HG03060 (cell line): ENCODE measurements around the gene KCNIP3.
"Not testable (repeated sequence)": the region's sequence is repeated elsewhere in the genome, so short reads cannot be mapped to it uniquely, and the experiment has no call there.

Source experiments
- ATAC-seq: cut with Tn5 transposase; IDR thresholded peaks from one replicate; pipeline ENCODE4 v1.9.1; 2021; ENCODE audit warnings: low read depth, moderate number of reproducible peaks; ENCODE audit not compliant: unreplicated experiment

The KCNIP3 gene

DNA sequence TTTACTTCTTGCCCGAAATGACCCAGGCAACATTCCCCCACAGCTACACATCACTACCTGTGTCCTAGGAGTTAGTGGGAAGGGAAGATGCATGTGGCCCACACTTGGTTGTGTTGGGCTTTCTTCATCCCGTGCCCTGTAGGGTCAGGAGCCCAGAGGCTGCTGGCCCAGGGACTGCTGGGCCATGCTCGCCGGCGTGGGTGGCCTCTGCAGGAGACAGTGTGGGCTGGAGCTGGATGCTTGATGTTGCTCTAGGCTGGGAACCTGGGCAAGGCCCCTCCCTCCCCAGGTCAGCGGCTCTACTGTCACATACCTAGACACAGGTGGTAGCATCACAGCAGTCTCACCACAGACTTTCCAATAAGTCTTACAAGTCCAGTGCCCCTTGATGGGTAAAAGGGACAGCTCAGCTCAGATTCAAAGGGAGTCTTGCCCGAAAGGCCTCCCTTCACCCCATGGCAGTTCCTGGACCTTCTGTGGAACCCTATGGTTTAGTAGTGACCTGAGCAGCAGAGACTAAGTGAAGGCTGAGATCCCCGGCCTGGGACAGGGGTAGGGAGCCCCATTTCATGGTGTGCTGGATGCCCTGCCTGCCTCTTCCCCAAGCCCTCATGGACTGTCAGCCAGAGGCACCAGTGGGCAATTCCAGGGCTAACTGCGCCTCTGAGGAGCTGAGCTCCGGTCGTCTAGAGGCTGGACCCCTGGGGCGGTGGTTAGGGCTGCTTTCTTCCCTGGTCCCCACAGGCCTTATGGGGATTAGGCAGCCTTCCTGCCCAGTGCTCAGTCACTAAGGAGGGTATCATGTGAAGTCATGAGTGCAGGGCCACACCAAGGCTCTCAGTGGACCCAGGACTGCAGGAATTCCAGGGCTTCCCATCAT lies 59.9 kb downstream of the KCNIP3 start:
- no peak for ATAC-seq

DNA sequence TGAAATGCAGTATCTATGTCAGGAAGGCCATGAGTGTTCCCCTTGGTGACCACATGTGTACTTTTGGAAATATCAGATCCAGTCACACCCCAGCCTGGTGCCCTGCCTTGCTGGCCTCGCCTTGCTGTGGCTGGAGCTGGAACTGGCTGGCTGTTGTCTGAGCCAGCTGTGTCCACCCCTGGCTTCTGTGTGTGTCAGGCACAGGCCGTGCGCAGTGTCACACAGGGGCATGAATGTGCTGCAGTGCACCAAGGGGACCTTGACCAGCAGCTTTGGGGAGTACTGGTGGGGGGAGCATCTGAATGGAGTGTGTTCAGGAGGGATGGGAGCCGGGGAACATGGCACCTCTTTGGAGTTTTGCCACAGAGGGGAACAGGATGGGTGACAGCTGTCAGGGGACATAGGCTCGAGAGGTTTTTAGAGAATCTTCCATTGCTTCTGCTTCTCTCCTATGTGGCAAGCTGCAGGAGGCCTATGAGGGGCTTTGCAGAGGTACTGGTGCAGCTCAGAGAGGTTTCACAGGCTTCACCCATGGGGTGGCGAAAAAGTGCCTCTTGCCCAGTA lies 60.7 kb downstream of the KCNIP3 start:
- ATAC-seq: no peak

DNA sequence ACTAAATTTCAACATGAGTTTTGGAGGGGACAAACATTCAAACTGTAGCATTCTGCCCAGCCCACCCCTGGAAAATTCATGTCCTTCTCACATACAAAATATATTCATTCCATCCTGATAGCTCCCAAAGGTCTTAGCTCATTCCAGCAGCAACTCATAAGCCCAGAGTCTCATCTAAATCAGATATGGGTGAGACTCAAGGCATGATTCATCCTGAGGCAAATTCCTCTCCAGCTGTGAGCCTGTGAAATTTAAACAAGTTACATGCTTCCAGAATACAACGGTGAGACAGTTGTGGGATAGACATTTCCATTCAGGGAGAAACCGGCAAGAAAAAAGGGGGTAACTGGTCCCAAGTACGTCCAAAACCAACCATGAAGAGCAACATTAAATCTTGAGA lies 61.9 kb downstream of the KCNIP3 start:
- no peak for ATAC-seq

DNA sequence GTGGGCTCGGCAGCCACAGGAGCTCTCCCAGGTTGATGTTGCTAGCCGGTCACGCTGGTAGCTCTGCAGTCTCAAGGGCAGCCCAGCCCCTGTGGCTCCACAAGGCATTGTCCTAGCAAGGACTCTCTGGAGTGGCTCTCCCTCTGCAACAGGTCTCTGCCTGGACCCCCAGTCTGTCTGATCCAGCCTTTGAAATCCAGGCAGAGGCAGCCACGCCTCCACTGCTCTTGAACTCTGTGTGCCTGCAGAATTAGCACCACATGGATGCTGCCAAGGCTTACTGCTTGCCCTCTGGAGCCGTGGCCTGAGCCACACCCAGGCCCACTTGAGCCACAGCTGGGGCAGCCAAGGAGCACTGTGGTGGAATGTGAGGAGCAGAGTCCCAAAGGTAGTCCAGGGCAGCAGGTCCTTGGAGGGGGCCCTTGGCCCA lies 62.4 kb downstream of the KCNIP3 start:
- no peak for ATAC-seq

GRCh38 chr2:95361216-95361980 lies 64.3 kb downstream of the KCNIP3 start:
- ATAC-seq: no peak

DNA sequence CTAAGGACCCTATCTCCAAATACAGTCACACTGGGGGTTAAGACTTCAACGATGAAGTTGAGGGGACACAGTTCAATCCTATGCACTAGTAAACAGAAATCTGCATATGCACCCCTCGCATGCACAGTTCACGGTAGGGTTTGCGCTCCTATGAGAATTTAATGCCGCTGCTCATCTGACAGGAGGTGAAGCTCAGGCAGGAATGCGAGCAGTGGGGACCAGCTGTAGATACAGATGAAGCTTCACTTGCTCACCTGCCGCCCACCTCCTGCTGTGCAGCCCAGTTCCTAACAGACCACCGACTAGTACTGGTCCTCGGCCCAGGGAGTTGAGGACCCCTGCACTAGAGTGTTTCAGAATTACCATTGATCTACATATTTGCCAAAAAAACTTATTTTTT lies 65.3 kb downstream of the KCNIP3 start:
- ATAC-seq: no peak

GRCh38 chr2:95366514-95366913 lies 69.4 kb downstream of the KCNIP3 start:
- ATAC-seq: no peak

DNA sequence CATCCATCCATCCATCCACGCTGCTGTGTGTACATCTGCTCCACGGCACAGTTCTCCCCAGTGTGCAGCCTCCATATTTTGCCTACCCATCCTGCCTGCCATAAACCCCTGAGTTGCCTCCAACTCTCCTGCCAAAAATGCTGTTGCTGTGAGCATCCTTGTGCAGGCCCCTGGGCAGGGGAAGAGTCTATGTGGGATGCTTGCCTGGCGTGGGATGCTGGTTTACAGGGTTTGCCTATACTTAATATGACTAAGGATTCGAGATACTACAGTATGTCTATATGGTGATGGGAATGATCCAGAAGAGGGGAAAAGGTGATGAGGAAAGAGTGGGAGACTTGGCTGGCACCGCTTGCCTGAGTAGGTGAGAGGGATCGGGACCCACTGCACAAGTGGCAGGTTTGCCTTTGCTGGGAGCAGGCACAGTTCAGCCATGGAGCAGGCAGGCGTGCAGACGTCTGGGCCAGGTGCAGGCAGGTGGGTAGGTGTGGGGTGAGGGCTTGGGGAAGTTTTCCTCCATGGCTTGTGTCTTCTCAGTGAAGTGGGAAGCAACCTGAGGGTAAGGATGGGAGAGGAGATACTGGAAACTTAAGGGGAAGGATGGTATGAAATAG lies 75.2 kb downstream of the KCNIP3 start:
- ATAC-seq: no peak

- ATAC-seq: no peak
Observed at GRCh38 chr2:95372845-95373244, 75.7 kb downstream of the KCNIP3 start.

DNA sequence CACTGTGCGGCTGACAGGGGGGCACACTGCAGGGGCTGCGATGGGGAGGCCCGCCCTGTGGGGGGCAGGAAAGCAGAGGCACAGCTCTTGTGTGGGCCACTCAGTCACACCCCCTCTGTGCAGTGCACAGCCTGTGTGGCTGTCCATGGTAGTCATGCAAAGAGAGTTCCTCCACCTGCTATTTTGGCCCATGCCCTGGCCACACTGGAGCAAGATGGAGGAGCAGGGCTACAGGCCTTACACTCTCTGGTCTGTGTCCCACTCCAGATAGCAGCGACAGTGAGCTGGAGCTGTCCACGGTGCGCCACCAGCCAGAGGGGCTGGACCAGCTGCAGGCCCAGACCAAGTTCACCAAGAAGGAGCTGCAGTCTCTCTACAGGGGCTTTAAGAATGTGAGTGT lies 76.9 kb downstream of the KCNIP3 start:
- no peak for ATAC-seq

DNA sequence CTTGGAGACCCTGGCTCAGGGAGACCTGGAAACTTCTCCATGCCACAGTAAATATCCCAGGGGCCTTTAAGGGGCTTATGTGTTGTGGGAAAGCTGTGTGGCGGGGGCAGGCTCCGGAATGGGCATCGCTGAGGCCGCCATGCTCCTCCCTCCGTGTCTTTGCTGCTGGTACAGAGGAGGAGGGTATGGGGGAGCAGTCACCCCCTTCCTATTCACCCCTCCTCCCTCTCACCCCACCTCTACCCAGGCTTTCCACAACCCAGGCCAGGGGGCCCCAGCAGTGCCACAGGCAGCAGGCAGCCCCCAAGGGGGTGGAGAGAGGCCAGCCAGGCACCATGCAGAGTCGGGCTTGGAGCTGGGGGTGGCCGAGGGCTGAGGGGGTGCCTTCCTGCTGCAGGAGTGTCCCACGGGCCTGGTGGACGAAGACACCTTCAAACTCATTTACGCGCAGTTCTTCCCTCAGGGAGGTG lies 77.3 kb downstream of the KCNIP3 start:
- no peak for ATAC-seq

GRCh38 chr2:95374921-95375471 lies 77.8 kb downstream of the KCNIP3 start:
- ATAC-seq: no peak

DNA sequence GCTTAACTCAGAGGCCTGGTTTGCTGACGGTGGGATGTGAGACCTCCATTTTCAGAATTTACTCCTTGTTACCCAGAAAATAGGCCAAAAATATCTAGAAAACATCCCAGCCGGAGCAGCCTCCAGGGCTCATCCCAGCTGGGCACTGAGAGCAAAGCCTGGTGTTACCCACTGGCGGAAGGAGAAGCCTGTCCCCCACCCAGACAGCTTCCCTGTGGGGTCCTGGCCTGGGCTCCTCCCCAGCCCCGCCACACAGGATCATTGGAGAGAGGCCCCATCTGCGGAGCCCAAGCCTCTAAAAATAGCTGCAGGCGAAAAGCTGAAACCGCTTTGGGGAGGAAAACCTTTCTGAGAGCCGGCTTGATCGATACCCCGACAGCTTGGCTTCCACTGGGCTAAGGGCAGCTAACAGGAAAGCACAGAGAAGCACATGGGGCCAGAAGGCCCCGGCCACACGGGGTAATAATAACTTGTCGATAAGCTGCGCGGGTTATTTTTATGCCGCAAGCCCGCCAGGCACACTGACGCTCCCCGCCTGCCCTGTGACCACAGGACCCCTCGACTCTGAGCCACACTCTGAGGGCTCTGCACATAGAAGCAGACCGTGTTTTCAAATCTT lies 78.5 kb downstream of the KCNIP3 start:
- no peak for ATAC-seq

GRCh38 chr2:95376311-95377215 lies 79.4 kb downstream of the KCNIP3 start:
- ATAC-seq: no peak

DNA sequence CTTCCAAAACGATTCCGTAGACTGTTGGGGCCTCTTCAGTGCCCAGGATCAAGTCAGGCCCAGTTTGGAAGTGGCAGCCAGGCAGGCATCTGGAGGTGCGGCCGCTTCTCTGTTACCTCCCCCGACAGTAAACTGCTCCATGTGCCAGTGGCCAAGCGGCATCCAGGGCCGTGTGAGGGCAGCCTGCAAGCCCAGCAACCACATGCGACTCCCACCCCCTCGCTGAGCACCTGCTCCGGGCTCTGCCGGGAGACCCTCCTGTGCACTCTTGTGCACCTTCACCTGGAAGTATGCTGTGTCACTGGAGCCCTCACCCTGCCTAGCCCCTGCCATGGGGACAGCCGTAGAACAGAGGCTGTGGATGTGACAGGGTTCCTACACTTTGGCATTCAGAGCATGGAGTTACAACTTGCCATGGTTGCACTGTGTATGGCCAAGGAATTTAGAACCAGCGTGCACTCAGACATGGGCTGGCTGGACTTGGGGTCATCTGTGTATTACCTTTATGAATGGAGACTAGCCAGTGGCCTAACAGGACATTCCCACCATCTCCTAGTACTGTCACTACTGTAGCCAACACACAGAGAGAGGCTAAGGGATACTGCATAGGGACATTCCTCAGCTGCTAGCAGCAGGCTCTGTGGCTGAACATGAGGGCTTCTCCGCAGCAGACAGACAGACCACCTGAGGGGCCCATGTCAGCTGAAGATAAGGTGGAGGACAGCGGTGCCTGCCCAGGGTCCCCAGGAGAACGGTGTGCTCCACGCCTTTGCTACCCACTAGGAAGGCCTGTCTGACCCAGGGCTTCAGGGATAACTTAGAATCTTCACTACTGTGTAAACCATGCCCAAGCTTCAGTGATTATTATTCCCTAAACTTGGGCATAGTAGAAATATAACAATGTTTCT lies 80.3 kb downstream of the KCNIP3 start:
- no peak for ATAC-seq

- ATAC-seq: not testable (repeated sequence)
Observed at GRCh38 chr2:95378281-95378680, 81.1 kb downstream of the KCNIP3 start.

DNA sequence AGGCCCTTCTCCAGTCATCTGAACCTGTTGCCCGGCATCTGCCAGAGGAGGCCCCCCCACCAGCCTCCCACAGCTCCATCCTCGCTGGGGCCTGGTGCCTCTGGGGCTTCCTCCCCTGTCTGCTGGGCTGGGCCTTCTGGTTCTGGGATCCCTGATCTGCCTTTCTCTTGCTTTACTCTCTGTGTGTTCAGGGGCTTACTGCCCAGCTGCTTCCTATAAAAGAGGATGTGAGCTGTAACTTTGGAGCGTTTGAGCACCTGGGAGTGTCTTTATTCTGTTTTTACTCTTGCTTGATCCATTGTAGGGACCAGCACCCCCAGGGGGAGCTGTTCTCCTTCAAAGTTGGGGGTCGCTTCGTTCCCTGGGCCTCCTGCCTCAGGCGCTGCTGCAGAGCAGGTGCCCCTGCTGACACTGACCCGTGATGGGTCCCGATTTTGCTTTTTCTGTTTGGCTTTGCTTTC lies 82.3 kb downstream of the KCNIP3 start:
- ATAC-seq: no peak

- ATAC-seq: no peak
Observed at GRCh38 chr2:95380280-95380679, 83.1 kb downstream of the KCNIP3 start.
